CD14-positive monocyte (primary cell): ENCODE measurements around the gene PXDN. TPM values are rescaled to one million over a fixed set of nuclear protein-coding genes. Genes with fewer than 3 reads are reported as not detected.

Experiments
- DNase-seq, 3 donors: peaks; one replicate each; pipeline ENCODE4 v3.0.0-alpha.2; 2011 to 2022
- H2AFZ ChIP-seq: 2 replicates; pipeline ENCODE4 v1.6.0; 2012; ENCODE audit warnings: mild to moderate bottlenecking, low read depth, low read length, inconsistent platforms; ENCODE audit not compliant: insufficient read depth, poor library complexity, severe bottlenecking
- H3K27ac ChIP-seq, 2 donors: 1 replicate in 1 of 2; 2 replicates in 1 of 2; pipeline ENCODE4 v1.5.1; 2012 to 2013; ENCODE audit warnings: low read length in 2 of 2, control low read depth in 1 of 2, inconsistent platforms in 1 of 2, low read depth in 1 of 2, mild to moderate bottlenecking in 1 of 2
- H3K27me3 ChIP-seq, 2 donors: one replicate each; pipeline versions ENCODE4 v1.6.0 to v1.6.1; 2011 to 2013; ENCODE audit warnings: low read length in 2 of 2; ENCODE audit not compliant: control insufficient read depth in 2 of 2, insufficient read depth in 2 of 2
- H3K36me3 ChIP-seq, 2 donors: replicated peaks in 1 of 2; 1 replicate in 1 of 2; 2 replicates in 1 of 2; pipeline versions ENCODE4 v1.5.1 to v1.6.1; 2012 to 2013; ENCODE audit warnings: low read length in 2 of 2, control low read depth in 1 of 2, inconsistent platforms in 1 of 2, mild to moderate bottlenecking in 1 of 2; ENCODE audit not compliant: insufficient read depth in 2 of 2, control insufficient read depth in 1 of 2
- H3K4me1 ChIP-seq, 2 donors: 1 replicate in 1 of 2; 2 replicates in 1 of 2; pipeline versions ENCODE4 v1.5.1 to v1.6.1; 2012 to 2013; ENCODE audit warnings: low read length in 2 of 2, control low read depth in 1 of 2, inconsistent platforms in 1 of 2, mild to moderate bottlenecking in 1 of 2, moderate library complexity in 1 of 2; ENCODE audit not compliant: insufficient read depth in 2 of 2, control insufficient read depth in 1 of 2
- H3K4me2 ChIP-seq: replicated peaks from 2 replicates; pipeline ENCODE3; 2012; ENCODE audit warnings: low read length, moderate library complexity, mild to moderate bottlenecking; ENCODE audit not compliant: poor library complexity, severe bottlenecking; ENCODE audit errors: extremely low read depth
- H3K4me3 ChIP-seq, 3 experiments: fragments of 200-600 bp in 1 of 3; sonication (generic) in 1 of 3; replicated peaks in 1 of 3; 1 replicate in 2 of 3; 2 replicates in 1 of 3; pipeline ENCODE4 v1.5.1; 2011 to 2013; ENCODE audit warnings: low read length in 3 of 3, mild to moderate bottlenecking in 3 of 3, control low read depth in 2 of 3, low read depth in 2 of 3, inconsistent platforms in 1 of 3, moderate library complexity in 1 of 3
- H3K79me2 ChIP-seq: 2 replicates; pipeline ENCODE4 v1.6.0; 2012; ENCODE audit warnings: mild to moderate bottlenecking, control low read depth, inconsistent platforms, low read length, moderate library complexity; ENCODE audit not compliant: insufficient read depth
- H3K9ac ChIP-seq: 2 replicates; pipeline ENCODE4 v1.6.0; 2017; ENCODE audit warnings: low read length, mild to moderate bottlenecking; ENCODE audit not compliant: insufficient read depth, poor library complexity, severe bottlenecking
- H3K9me3 ChIP-seq, 2 donors: replicated peaks in 1 of 2; 1 replicate in 1 of 2; 2 replicates in 1 of 2; pipeline versions ENCODE4 v1.5.1 to v1.6.1; 2012 to 2013; ENCODE audit warnings: low read length in 2 of 2, control low read depth in 1 of 2; ENCODE audit not compliant: control insufficient read depth in 1 of 2, insufficient read depth in 1 of 2
- H4K20me1 ChIP-seq: 2 replicates; pipeline ENCODE4 v1.6.0; 2012; ENCODE audit warnings: mild to moderate bottlenecking, low read length, control low read depth, moderate library complexity; ENCODE audit not compliant: insufficient read depth
- H3K27ac Mint-ChIP-seq, 7 donors: one replicate each; pipeline ENCODE4 v1.8.0; 2020; ENCODE audit warnings: mild to moderate bottlenecking in 7 of 7, mixed read lengths in 7 of 7, moderate library complexity in 6 of 7, inconsistent platforms in 2 of 7
- H3K27me3 Mint-ChIP-seq, 3 donors: one replicate each; pipeline ENCODE4 v1.8.0; 2021 to 2022; ENCODE audit warnings: low read depth in 3 of 3, mild to moderate bottlenecking in 3 of 3, mixed read lengths in 3 of 3, moderate library complexity in 3 of 3, inconsistent platforms in 1 of 3
- H3K36me3 Mint-ChIP-seq, 2 donors: one replicate each; pipeline ENCODE4 v1.8.0; 2020; ENCODE audit warnings: mixed read lengths in 2 of 2, inconsistent platforms in 1 of 2, mild to moderate bottlenecking in 1 of 2
- H3K4me1 Mint-ChIP-seq: one replicate; pipeline ENCODE4 v1.8.0; 2020; ENCODE audit warnings: mild to moderate bottlenecking, mixed read lengths
- H3K4me3 Mint-ChIP-seq, 2 donors: one replicate each; pipeline ENCODE4 v1.8.0; 2020; ENCODE audit warnings: mild to moderate bottlenecking in 2 of 2, mixed read lengths in 2 of 2, moderate library complexity in 1 of 2
- H3K9me3 Mint-ChIP-seq, 7 donors: one replicate each; pipeline ENCODE4 v1.8.0; 2020 to 2022; ENCODE audit warnings: mixed read lengths in 7 of 7, mild to moderate bottlenecking in 6 of 7, moderate library complexity in 6 of 7, inconsistent platforms in 2 of 7
- CTCF ChIP-seq: fragments of 200-600 bp; IDR thresholded peaks from one replicate; pipeline ENCODE4 v1.8.0; 2022; ENCODE audit warnings: antibody characterized with exemption, mild to moderate bottlenecking
- WGBS: methylation state at CpG from one replicate; pipeline ENCODE4 v1.1.5; 2013; ENCODE audit warnings: missing lambda C conversion rate; ENCODE audit not compliant: insufficient coverage; 5-methylcytosine and 5-hydroxymethylcytosine counted together
- intact Hi-C, 2 donors: fragments of 100-400 bp; cut with micrococcal nuclease; formaldehyde crosslinking; loops; one replicate each; pipeline versions ENCODE4 v1.15.0 to v1.15.1; 2023
- polyA plus RNA-seq, 3 donors: library from polyadenylated mRNA; depleted of rRNA in 1 of 3; unstranded in 2 of 3; stranded (reverse) in 1 of 3; fragments of 300-500 nt in 2 of 3; fragments of >200 nt in 1 of 3; fragmentation: Illumina TruSeq in 2 of 3; gene quantifications; 1 replicate in 2 of 3; 2 replicates in 1 of 3; pipeline ENCODE4 v1.2.3, GENCODE V29; 2012 to 2021

PXDN gene
- polyA plus RNA-seq, 3 donors: not detected

DNA sequence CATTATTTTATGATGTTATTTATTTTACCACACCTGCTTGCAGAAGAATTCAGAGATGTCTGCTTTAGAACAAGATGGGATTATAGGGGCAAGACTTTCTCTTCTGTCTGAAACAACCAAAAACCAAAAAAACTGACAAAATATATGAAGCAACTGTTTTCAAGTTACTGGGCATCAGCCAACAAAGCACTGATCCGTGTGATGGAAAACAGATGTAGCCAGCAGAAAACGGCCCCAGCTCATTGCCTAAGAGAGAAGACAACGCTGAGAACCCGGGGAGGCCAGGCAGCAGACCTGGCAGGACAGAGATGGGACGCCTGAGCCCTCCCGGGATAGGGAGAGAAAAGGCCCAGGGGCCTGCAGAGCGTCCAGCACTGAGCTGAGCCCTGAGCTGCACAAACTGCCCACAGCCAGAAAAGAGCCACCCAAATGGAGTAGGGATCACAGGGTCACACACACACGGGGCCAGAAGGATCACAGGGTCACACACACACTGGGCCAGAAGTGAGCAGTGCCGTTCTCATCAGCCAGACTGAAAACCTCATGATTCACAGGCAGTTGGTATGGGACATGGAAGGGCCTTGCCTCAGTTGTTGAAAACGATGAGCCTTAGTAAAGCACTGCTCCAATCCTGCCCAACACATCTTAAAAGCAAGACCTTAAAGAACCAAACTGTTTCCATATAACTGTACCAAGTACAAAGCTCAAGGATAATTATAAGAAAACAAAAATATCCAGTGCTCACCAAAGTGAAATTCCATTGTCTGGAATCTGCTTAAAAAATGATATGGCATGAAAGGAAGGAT, 12.1 kb downstream of the PXDN start:
- Histone ChIP-seq H3K27me3 (no peaks in the 10 kb centered on the region), H3K4me2 (no peak overlapping the region), H3K79me2 (no peaks in the 10 kb centered on the region), H4K20me1 (no peaks in the 10 kb centered on the region), H3K9ac (no peak overlapping the region), H3K4me3 (no peak overlapping the region), H3K27ac (no peak overlapping the region), H3K9me3 (no peaks in the 10 kb centered on the region), H3K36me3 (no peaks in the 10 kb centered on the region), H3K4me1 (no peaks in the 10 kb centered on the region), H2AFZ (no peak overlapping the region)
- no peak for DNase-seq
- intact Hi-C loops: no loop called here
- WGBS: 60% methylated on average over 6 of the region's 10 CpGs
- Mint-ChIP-seq H3K4me1 (no peaks in the 10 kb centered on the region), H3K4me3 (no peak overlapping the region), H3K9me3 (peaks cover 0 to 12% (median 5%) of the 10 kb centered on the region in 7 donors), H3K36me3 (no peaks in the 10 kb centered on the region), H3K27ac (no peak overlapping the region), H3K27me3 (peaks cover 0 to 2% (median 1%) of the 10 kb centered on the region in 3 donors)
- no peak for TF ChIP-seq CTCF

- H3K79me2 ChIP-seq: no peaks in the 10 kb centered on the region
- H3K4me3 Mint-ChIP-seq: no peak overlapping the region
- no peak for DNase-seq
- no peaks in the 10 kb centered on the region for H3K4me1 ChIP-seq
- 77% methylated on average over 5 of the region's 8 CpGs for WGBS
- no peaks in the 10 kb centered on the region for H3K36me3 ChIP-seq
- no peaks in the 10 kb centered on the region for H3K27me3 ChIP-seq
- no peak for TF ChIP-seq CTCF
- H4K20me1 ChIP-seq: no peaks in the 10 kb centered on the region
- no peak overlapping the region for H2AFZ ChIP-seq
- no peak overlapping the region for H3K27ac ChIP-seq
- H3K4me1 Mint-ChIP-seq: no peaks in the 10 kb centered on the region
- H3K27me3 Mint-ChIP-seq: peaks cover 0 to 2% (median 1%) of the 10 kb centered on the region in 3 donors
- no peak overlapping the region for H3K4me2 ChIP-seq
- H3K9me3 Mint-ChIP-seq: peaks cover 0 to 12% (median 5%) of the 10 kb centered on the region in 7 donors
- H3K36me3 Mint-ChIP-seq: no peaks in the 10 kb centered on the region
- H3K4me3 ChIP-seq: no peak overlapping the region
- H3K9me3 ChIP-seq: no peaks in the 10 kb centered on the region
- no peak overlapping the region for H3K9ac ChIP-seq
- no peak overlapping the region for H3K27ac Mint-ChIP-seq
- intact Hi-C loops: no loop called here
Observed at GRCh38 chr2:1731447-1731962, 12.8 kb downstream of the PXDN start.
